NCI-H69 (cell line): ENCODE data around the gene MFSD6.
"Not testable (repeated sequence)": the region's sequence is repeated elsewhere in the genome, so short reads cannot be mapped to it uniquely, and the experiment has no call there.

ENCODE experiments used
- DNase-seq: peaks from one replicate; lab custom pipeline; 2025; lab: John Stamatoyannopoulos, UW

The MFSD6 gene

GRCh38 chr2:190501702-190502407 is 93.7 kb downstream of the MFSD6 start:
- DNase-seq = no peak

GRCh38 chr2:190503088-190503487 is 94.9 kb downstream of the MFSD6 start:
- DNase-seq = peak; percentile 61

GRCh38 chr2:190504912-190505311 is 96.8 kb downstream of the MFSD6 start:
- peak; percentile 20 for DNase-seq

GRCh38 chr2:190505696-190506095 is 97.5 kb downstream of the MFSD6 start:
- DNase-seq = peak; percentile 89

GRCh38 chr2:190506666-190507065 is 98.5 kb downstream of the MFSD6 start:
- DNase-seq = peak; percentile 97

- DNase-seq = peak; percentile 89
Observed at GRCh38 chr2:190507135-190507534, 99.0 kb downstream of the MFSD6 start.

GRCh38 chr2:190509895-190510294 is 101.7 kb downstream of the MFSD6 start:
- DNase-seq = not testable (repeated sequence)

GRCh38 chr2:190511104-190511503 is 102.9 kb downstream of the MFSD6 start:
- DNase-seq = peak; percentile 62

GRCh38 chr2:190512539-190513095 is 104.5 kb downstream of the MFSD6 start:
- DNase-seq = no peak

GRCh38 chr2:190513877-190514276 is 105.7 kb downstream of the MFSD6 start:
- no peak for DNase-seq

GRCh38 chr2:190514676-190515075 is 106.5 kb downstream of the MFSD6 start:
- no peak for DNase-seq

GRCh38 chr2:190515687-190516086 is 107.5 kb downstream of the MFSD6 start:
- no peak for DNase-seq

GRCh38 chr2:190517468-190517867 is 109.3 kb downstream of the MFSD6 start:
- DNase-seq = no peak

- no peak for DNase-seq
Observed at GRCh38 chr2:190519975-190520767, 112.0 kb downstream of the MFSD6 start.

- DNase-seq = no peak
Observed at GRCh38 chr2:190524928-190525327, 116.8 kb downstream of the MFSD6 start.

GRCh38 chr2:190526105-190526750 is 118.1 kb downstream of the MFSD6 start:
- no peak for DNase-seq

GRCh38 chr2:190527214-190527613 is 119.1 kb downstream of the MFSD6 start:
- DNase-seq = no peak

- DNase-seq = no peak
Observed at GRCh38 chr2:190527918-190528317, 119.8 kb downstream of the MFSD6 start.

- no peak for DNase-seq
Observed at GRCh38 chr2:190528521-190529001, 120.4 kb downstream of the MFSD6 start.

GRCh38 chr2:190529486-190530247 is 121.5 kb downstream of the MFSD6 start:
- no peak for DNase-seq

GRCh38 chr2:190530248-190530900 is 122.2 kb downstream of the MFSD6 start:
- no peak for DNase-seq
